OCI-LY3 (cell line): ENCODE measurements around the gene CCL20.

Experiments
- H2AFZ ChIP-seq: fragments of 200-600, 300-600 bp; shearing (Covaris generic); 2 replicates; pipeline ENCODE4 v1.6.0; 2014; ENCODE audit warnings: antibody characterized with exemption, low read depth, low read length
- H3K27ac ChIP-seq: fragments of 200-600, 300-600 bp; sonication (generic); 2 replicates; pipeline ENCODE4 v1.5.1; 2014; ENCODE audit warnings: mild to moderate bottlenecking, low read length, moderate library complexity, mixed read lengths
- H3K27me3 ChIP-seq: fragments of 200-600, 300-600 bp; sonication (generic); 2 replicates; pipeline ENCODE4 v1.6.1; 2014; ENCODE audit warnings: low read depth, low read length, mixed read lengths
- H3K36me3 ChIP-seq: fragments of 200-600, 300-600 bp; sonication (generic); replicated peaks from 2 replicates; pipeline ENCODE3; 2014; ENCODE audit warnings: low read depth, low read length, mixed read lengths
- H3K4me1 ChIP-seq: fragments of 300-600, 200-600 bp; sonication (generic); 2 replicates; pipeline ENCODE4 v1.6.1; 2014; ENCODE audit warnings: low read length, mixed read lengths
- H3K4me2 ChIP-seq: fragments of 200-600, 300-600 bp; sonication (generic); 2 replicates; pipeline ENCODE4 v1.6.1; 2014; ENCODE audit warnings: low read length, mixed read lengths
- H3K4me3 ChIP-seq: fragments of 300-600, 200-600 bp; sonication (generic); 2 replicates; pipeline ENCODE4 v1.5.1; 2014; ENCODE audit warnings: antibody characterized with exemption, mild to moderate bottlenecking, low read length, moderate library complexity
- H3K79me2 ChIP-seq: fragments of 300-600, 200-600 bp; shearing (Covaris generic); 2 replicates; pipeline ENCODE4 v1.6.1; 2014; ENCODE audit warnings: mild to moderate bottlenecking, low read length, mixed read lengths
- H3K9ac ChIP-seq: fragments of 300-600, 200-600 bp; shearing (Covaris generic); 2 replicates; pipeline ENCODE4 v1.6.0; 2014; ENCODE audit warnings: mild to moderate bottlenecking, low read length, moderate library complexity
- H3K9me3 ChIP-seq: fragments of 200-600, 300-600 bp; shearing (Covaris generic); 2 replicates; pipeline ENCODE4 v1.6.1; 2014; ENCODE audit warnings: low read length, mixed read lengths; ENCODE audit not compliant: insufficient read depth
- H4K20me1 ChIP-seq: fragments of 200-600, 300-600 bp; sonication (generic); 2 replicates; pipeline ENCODE4 v1.6.1; 2016; ENCODE audit warnings: low read length, mixed read lengths; ENCODE audit not compliant: insufficient read depth
- EZH2phosphoT487 ChIP-seq: fragments of 200-600 bp; shearing (Covaris generic); IDR thresholded peaks from 2 replicates; pipeline ENCODE4 v1.6.1; 2018; ENCODE audit warnings: antibody characterized with exemption, mixed run types, low read depth
- TF ChIP-seq, protein P1 (sequence below): fragments of 200-600, 300-600 bp; sonication (generic); IDR thresholded peaks from 2 replicates; pipeline ENCODE4 v1.5.1; 2014; ENCODE audit warnings: antibody characterized with exemption, low read length, low read depth

Gene CCL20

DNA sequence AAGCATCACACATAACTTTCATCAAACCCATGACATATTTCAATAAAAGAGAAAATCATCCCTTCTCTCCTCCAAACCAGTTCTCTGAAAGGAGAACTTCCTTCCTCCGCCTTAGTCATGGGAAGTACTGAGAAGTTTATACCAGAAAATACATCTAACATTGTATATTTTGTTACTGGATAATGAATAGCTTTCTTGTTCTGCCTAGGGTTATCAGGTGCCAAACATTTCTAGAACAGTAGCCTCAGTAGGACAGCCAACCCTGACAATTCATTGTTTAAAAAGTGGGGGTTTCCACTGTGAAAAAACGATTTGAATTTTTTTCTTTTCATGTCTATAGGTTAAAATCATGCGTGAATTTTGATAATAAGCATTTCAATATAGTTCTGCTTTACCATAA lies 41.8 kb downstream of the CCL20 start:
- Histone ChIP-seq H3K9ac (no peak overlapping the region), H3K36me3 (no peaks in the 10 kb centered on the region), H3K4me1 (no peaks in the 10 kb centered on the region), H3K4me2 (no peak overlapping the region), H3K27ac (no peak overlapping the region), H3K27me3 (0 out of 2 replicates have a peak, but pooled peaks cover 3% of the 10 kb centered on the region), H3K4me3 (no peak overlapping the region), H3K9me3 (no peaks in the 10 kb centered on the region), H2AFZ (no peak overlapping the region), H4K20me1 (no peaks in the 10 kb centered on the region), H3K79me2 (no peaks in the 10 kb centered on the region)
- no peak for TF ChIP-seq EZH2phosphoT487
- TF ChIP-seq, protein P1, sequence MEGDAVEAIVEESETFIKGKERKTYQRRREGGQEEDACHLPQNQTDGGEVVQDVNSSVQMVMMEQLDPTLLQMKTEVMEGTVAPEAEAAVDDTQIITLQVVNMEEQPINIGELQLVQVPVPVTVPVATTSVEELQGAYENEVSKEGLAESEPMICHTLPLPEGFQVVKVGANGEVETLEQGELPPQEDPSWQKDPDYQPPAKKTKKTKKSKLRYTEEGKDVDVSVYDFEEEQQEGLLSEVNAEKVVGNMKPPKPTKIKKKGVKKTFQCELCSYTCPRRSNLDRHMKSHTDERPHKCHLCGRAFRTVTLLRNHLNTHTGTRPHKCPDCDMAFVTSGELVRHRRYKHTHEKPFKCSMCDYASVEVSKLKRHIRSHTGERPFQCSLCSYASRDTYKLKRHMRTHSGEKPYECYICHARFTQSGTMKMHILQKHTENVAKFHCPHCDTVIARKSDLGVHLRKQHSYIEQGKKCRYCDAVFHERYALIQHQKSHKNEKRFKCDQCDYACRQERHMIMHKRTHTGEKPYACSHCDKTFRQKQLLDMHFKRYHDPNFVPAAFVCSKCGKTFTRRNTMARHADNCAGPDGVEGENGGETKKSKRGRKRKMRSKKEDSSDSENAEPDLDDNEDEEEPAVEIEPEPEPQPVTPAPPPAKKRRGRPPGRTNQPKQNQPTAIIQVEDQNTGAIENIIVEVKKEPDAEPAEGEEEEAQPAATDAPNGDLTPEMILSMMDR, result no peak

GRCh38 chr2:227856697-227857096 lies 43.1 kb downstream of the CCL20 start:
- TF ChIP-seq, protein P1, result no peak
- TF ChIP-seq EZH2phosphoT487, result no peak
- no peak overlapping the region for H3K9ac ChIP-seq
- no peak overlapping the region for H3K27ac ChIP-seq

GRCh38 chr2:227860221-227860641 lies 46.6 kb downstream of the CCL20 start:
- Histone ChIP-seq H3K9me3 (no peaks in the 10 kb centered on the region), H2AFZ (no peak overlapping the region), H3K36me3 (no peaks in the 10 kb centered on the region), H3K27me3 (no peaks in the 10 kb centered on the region), H3K4me2 (no peak overlapping the region), H3K27ac (no peak overlapping the region), H3K4me3 (no peak overlapping the region), H3K9ac (no peak overlapping the region), H3K79me2 (no peaks in the 10 kb centered on the region), H4K20me1 (no peaks in the 10 kb centered on the region), H3K4me1 (no peaks in the 10 kb centered on the region)
- TF ChIP-seq, protein P1, result no peak
- no peak for TF ChIP-seq EZH2phosphoT487

More at GRCh38 chr2:227856697-227857096, 43.1 kb downstream of the CCL20 start:
- no peaks in the 10 kb centered on the region for H3K79me2 ChIP-seq
- no peak overlapping the region for H3K4me3 ChIP-seq
- no peak overlapping the region for H3K4me2 ChIP-seq
- H2AFZ ChIP-seq, result no peak overlapping the region
- H3K27me3 ChIP-seq, result 0 out of 2 replicates have a peak, but pooled peaks cover 3% of the 10 kb centered on the region
- no peaks in the 10 kb centered on the region for H3K36me3 ChIP-seq
- no peaks in the 10 kb centered on the region for H4K20me1 ChIP-seq
- no peaks in the 10 kb centered on the region for H3K9me3 ChIP-seq
- no peaks in the 10 kb centered on the region for H3K4me1 ChIP-seq

DNA sequence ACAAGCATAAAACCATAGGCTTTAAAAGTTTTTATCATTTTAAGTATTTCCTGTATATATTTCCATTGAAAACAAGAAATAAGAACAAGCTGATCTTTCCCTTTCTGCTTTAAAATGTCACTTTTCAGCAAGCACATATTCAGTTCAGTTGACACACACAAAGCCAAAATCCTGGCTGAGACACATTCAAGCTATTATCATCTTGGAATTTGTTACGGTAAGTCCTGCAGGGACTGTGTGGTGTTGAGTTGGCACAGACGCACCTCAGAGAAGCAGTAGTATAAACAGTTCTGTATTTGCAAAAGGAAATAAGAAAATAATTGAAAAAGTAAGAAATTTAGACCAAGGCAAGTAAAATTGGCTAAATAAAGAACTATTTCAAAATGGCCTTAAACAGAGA lies 47.4 kb downstream of the CCL20 start:
- Histone ChIP-seq H3K4me3 (no peak overlapping the region), H3K27ac (no peak overlapping the region), H3K27me3 (no peaks in the 10 kb centered on the region), H2AFZ (no peak overlapping the region), H3K4me1 (no peaks in the 10 kb centered on the region), H3K36me3 (no peaks in the 10 kb centered on the region), H3K9me3 (no peaks in the 10 kb centered on the region), H3K79me2 (no peaks in the 10 kb centered on the region), H3K9ac (no peak overlapping the region), H3K4me2 (no peak overlapping the region), H4K20me1 (no peaks in the 10 kb centered on the region)
- TF ChIP-seq EZH2phosphoT487, result no peak
- TF ChIP-seq, protein P1, result no peak
